Skeletal muscle tissue (tissue), 4 donors: ENCODE measurements around the gene MROH2A. TPM values are rescaled to one million over a fixed set of nuclear protein-coding genes. Genes with fewer than 3 reads are reported as not detected.

ENCODE experiments used
- H3K27ac ChIP-seq: one replicate; pipeline ENCODE4 v1.7.0; 2013; ENCODE audit warnings: mild to moderate bottlenecking, low read depth, low read length, inconsistent platforms
- H3K27me3 ChIP-seq, 3 donors: one replicate each; pipeline ENCODE4 v1.7.0; 2013; ENCODE audit warnings: low read length in 3 of 3; ENCODE audit not compliant: control insufficient read depth in 3 of 3, insufficient read depth in 3 of 3
- H3K36me3 ChIP-seq, 3 donors: one replicate each; pipeline ENCODE4 v1.7.0; 2013; ENCODE audit warnings: low read length in 3 of 3; ENCODE audit not compliant: control insufficient read depth in 3 of 3, insufficient read depth in 3 of 3
- H3K4me1 ChIP-seq, 3 donors: one replicate each; pipeline ENCODE4 v1.7.0; 2013; ENCODE audit warnings: low read length in 3 of 3, mild to moderate bottlenecking in 3 of 3; ENCODE audit not compliant: control insufficient read depth in 3 of 3, insufficient read depth in 3 of 3
- H3K4me3 ChIP-seq, 3 donors: one replicate each; pipeline ENCODE4 v1.7.0; 2013; ENCODE audit warnings: low read length in 3 of 3
- H3K9ac ChIP-seq, 3 donors: one replicate each; pipeline ENCODE4 v1.7.0; 2013; ENCODE audit warnings: low read length in 3 of 3, mild to moderate bottlenecking in 3 of 3, moderate library complexity in 2 of 3, low read depth in 1 of 3
- H3K9me3 ChIP-seq, 3 donors: one replicate each; pipeline ENCODE4 v1.7.0; 2013; ENCODE audit warnings: low read length in 3 of 3; ENCODE audit not compliant: control insufficient read depth in 3 of 3
- total RNA-seq: library from RNA; depleted of rRNA; stranded (reverse); fragments of >200 nt; gene quantifications from one replicate; pipeline ENCODE4 v1.2.3, GENCODE V29; 2014
- donor health status: Osteomylitis.

Gene MROH2A
- total RNA-seq, 1 donor from 2014 or later, result not detected

GRCh38 chr2:233789554-233789953 is 11.4 kb downstream of the MROH2A start:
- H3K9ac ChIP-seq, result no peak overlapping the region
- H3K27me3 ChIP-seq, result no peaks in the 10 kb centered on the region
- no peak overlapping the region for H3K27ac ChIP-seq
- peaks cover 0 to 4% (median 0%) of the 10 kb centered on the region in 3 donors for H3K9me3 ChIP-seq
- H3K36me3 ChIP-seq, result no peaks in the 10 kb centered on the region
- no peaks in the 10 kb centered on the region for H3K4me1 ChIP-seq
- no peak overlapping the region for H3K4me3 ChIP-seq

- no peak overlapping the region for H3K4me3 ChIP-seq
- H3K9ac ChIP-seq, result no peak overlapping the region
- H3K27me3 ChIP-seq, result no peaks in the 10 kb centered on the region
Observed at GRCh38 chr2:233791151-233791882, 13.2 kb downstream of the MROH2A start.

DNA sequence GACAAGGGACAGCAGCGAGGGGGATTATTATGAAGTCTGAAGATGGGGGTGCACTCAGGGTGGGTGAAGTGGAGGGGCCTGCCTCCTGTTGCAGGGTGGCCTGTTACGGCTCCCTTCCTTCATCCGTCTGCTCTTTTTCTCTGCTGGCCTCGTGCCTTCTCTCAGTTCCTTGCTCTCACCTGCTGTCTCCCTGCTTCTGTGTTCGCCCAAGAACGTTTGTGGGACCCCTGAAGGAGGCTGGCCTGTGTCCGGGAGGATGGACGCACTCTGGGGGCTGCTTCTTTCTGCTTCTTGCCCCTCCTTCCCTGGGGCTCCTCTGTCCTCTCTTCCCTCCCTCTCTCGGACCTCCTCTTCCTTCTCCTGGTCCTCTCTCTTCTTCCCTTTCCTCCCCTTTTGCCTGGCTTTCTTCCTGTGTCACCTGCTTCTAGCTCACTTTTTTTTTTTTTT is 13.8 kb downstream of the MROH2A start:
- H3K9me3 ChIP-seq, result peaks cover 0 to 4% (median 0%) of the 10 kb centered on the region in 3 donors
- no peaks in the 10 kb centered on the region for H3K4me1 ChIP-seq
- no peaks in the 10 kb centered on the region for H3K27me3 ChIP-seq
- H3K9ac ChIP-seq, result no peak overlapping the region
- no peaks in the 10 kb centered on the region for H3K36me3 ChIP-seq
- no peak overlapping the region for H3K27ac ChIP-seq
- H3K4me3 ChIP-seq, result no peak overlapping the region

More at GRCh38 chr2:233791151-233791882, 13.2 kb downstream of the MROH2A start:
- H3K9me3 ChIP-seq, result peaks cover 0 to 4% (median 0%) of the 10 kb centered on the region in 3 donors
- H3K4me1 ChIP-seq, result no peaks in the 10 kb centered on the region
- H3K36me3 ChIP-seq, result no peaks in the 10 kb centered on the region
- H3K27ac ChIP-seq, result no peak overlapping the region

- Histone ChIP-seq H3K4me3 (no peak overlapping the region), H3K27ac (no peak overlapping the region), H3K9me3 (peaks cover 0 to 4% (median 0%) of the 10 kb centered on the region in 3 donors), H3K4me1 (no peaks in the 10 kb centered on the region), H3K36me3 (no peaks in the 10 kb centered on the region), H3K9ac (no peak overlapping the region), H3K27me3 (no peaks in the 10 kb centered on the region)
Observed at GRCh38 chr2:233792720-233793119, 14.6 kb downstream of the MROH2A start.

GRCh38 chr2:233793465-233794127 is 15.5 kb downstream of the MROH2A start:
- no peak overlapping the region for H3K27ac ChIP-seq
- H3K4me1 ChIP-seq, result no peaks in the 10 kb centered on the region
- no peaks in the 10 kb centered on the region for H3K36me3 ChIP-seq
- no peaks in the 10 kb centered on the region for H3K27me3 ChIP-seq
- H3K4me3 ChIP-seq, result no peak overlapping the region
- peaks cover 0 to 4% (median 0%) of the 10 kb centered on the region in 3 donors for H3K9me3 ChIP-seq
- no peak overlapping the region for H3K9ac ChIP-seq

DNA sequence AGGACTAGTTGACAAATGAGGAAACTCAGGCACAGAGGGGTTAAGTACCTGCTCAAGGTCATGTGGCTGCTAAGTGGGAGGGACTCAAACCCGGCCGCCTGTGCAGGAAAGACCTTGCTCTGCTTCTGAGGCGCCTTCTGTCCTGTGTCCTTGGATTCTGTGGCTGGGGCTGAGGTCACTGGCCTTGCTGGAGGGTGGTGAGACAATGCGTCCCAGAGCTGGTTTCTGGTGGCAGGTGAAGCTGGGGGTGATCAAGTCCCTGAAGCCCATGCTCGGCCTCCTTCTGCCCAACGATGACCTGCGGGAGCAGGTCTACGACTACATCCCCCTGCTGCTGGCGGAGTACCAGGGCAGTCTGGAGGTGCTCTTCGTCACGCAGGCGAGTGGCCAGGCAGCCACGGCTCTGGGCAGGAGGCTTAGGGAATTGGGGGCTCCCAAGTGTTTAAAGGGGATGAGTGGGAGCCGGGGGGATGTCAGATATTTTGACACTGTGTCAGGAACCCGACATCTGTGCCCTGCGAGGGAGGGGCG is 16.1 kb downstream of the MROH2A start:
- Histone ChIP-seq H3K4me1 (no peaks in the 10 kb centered on the region), H3K36me3 (no peaks in the 10 kb centered on the region), H3K27me3 (peaks cover 0 to 1% (median 0%) of the 10 kb centered on the region in 3 donors), H3K9me3 (peaks cover 0 to under 1% (median 0%) of the 10 kb centered on the region in 3 donors), H3K4me3 (no peak overlapping the region), H3K9ac (no peak overlapping the region), H3K27ac (no peak overlapping the region)

GRCh38 chr2:233795735-233796171 is 17.6 kb downstream of the MROH2A start:
- no peak overlapping the region for H3K9ac ChIP-seq
- no peak overlapping the region for H3K27ac ChIP-seq
- H3K36me3 ChIP-seq, result no peaks in the 10 kb centered on the region
- peaks cover 0 to 4% (median 4%) of the 10 kb centered on the region in 3 donors for H3K27me3 ChIP-seq
- H3K4me1 ChIP-seq, result no peaks in the 10 kb centered on the region
- H3K9me3 ChIP-seq, result no peaks in the 10 kb centered on the region
- H3K4me3 ChIP-seq, result no peak overlapping the region

GRCh38 chr2:233796254-233796653 is 18.1 kb downstream of the MROH2A start:
- Histone ChIP-seq H3K9me3 (no peaks in the 10 kb centered on the region), H3K4me1 (no peaks in the 10 kb centered on the region), H3K36me3 (no peaks in the 10 kb centered on the region), H3K9ac (no peak overlapping the region), H3K27me3 (peaks cover 0 to 4% (median 4%) of the 10 kb centered on the region in 3 donors), H3K4me3 (no peak overlapping the region), H3K27ac (no peak overlapping the region)

- Histone ChIP-seq H3K9me3 (no peaks in the 10 kb centered on the region), H3K36me3 (no peaks in the 10 kb centered on the region), H3K4me3 (no peak overlapping the region), H3K27ac (no peak overlapping the region), H3K9ac (no peak overlapping the region), H3K4me1 (no peaks in the 10 kb centered on the region), H3K27me3 (peaks cover 0 to 9% (median 4%) of the 10 kb centered on the region in 3 donors)
Observed at GRCh38 chr2:233798335-233799086, 20.4 kb downstream of the MROH2A start.
